Measurements from ENCODE around the gene CHST10.
"Not testable (repeated sequence)": the region's sequence is repeated elsewhere in the genome, so short reads cannot be mapped to it uniquely, and the experiment has no call there.

Gene CHST10

DNA sequence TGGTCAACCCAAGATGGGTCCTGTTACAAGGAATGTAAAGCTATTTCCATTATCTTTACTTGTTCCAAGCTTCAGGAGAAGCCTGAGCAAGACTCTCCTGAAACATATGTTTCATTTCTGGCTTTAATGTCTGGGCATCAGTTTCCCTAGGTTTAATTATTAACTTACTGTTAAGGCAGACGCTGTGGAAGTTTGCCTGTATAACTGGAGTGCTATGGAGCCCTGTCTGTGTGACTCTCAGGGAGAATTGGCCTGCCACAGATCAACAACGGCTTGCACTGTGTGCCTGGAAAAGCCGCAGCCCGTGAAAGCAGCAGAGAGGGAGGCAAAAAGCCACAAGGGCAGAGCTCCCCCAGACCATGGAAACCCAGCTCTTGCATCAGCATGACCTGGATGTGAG is 73.0 kb downstream of the CHST10 start:
- peaks cover 2 to 3% of the 10 kb centered on the region in 2 donors for H3K27me3 ChIP-seq (ENCODE audit: control insufficient read depth in 2 of 2, insufficient read depth in 2 of 2, low read length in 2 of 2)
- H3K4me1 ChIP-seq (ENCODE audit: control insufficient read depth in 2 of 2, insufficient read depth in 2 of 2, low read length in 2 of 2), result no peaks in the 10 kb centered on the region
- no peak overlapping the region for H3K9ac ChIP-seq (ENCODE audit: low read depth in 1 of 2, low read length in 2 of 2)
- H3K27ac ChIP-seq (ENCODE audit: low read depth in 2 of 2, low read length in 2 of 2), result no peak overlapping the region
- no peaks in the 10 kb centered on the region for H3K9me3 ChIP-seq (ENCODE audit: control insufficient read depth in 2 of 2, low read length in 2 of 2)
- H3K36me3 ChIP-seq (ENCODE audit: control insufficient read depth in 2 of 2, insufficient read depth in 2 of 2, low read length in 2 of 2), result no peaks in the 10 kb centered on the region
- H3K4me3 ChIP-seq (ENCODE audit: low read length in 2 of 2), result no peak overlapping the region

DNA sequence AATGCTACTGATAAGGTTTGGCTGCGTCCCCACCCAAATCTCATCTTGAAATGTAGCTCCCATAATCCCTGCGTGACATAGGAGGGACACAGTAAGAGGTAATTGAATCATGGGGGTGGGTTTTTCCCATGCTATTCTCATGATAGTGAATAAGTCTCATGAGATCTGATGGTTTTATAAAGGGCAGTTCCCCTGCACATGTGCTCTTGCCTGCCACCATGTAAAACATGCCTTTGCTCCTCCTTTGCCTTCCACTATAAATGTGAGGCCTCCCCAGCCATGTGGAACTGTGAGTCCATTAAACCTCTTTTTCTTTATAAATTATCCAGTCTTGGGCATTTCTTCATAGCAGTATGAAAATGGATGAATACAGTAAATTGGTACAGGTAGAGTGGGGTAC is 75.0 kb downstream of the CHST10 start:
- not testable (repeated sequence) for H3K9me3 ChIP-seq (ENCODE audit: control insufficient read depth in 2 of 2, low read length in 2 of 2); H3K27me3 ChIP-seq (ENCODE audit: control insufficient read depth in 2 of 2, insufficient read depth in 2 of 2, low read length in 2 of 2); H3K9ac ChIP-seq (ENCODE audit: low read depth in 1 of 2, low read length in 2 of 2); H3K36me3 ChIP-seq (ENCODE audit: control insufficient read depth in 2 of 2, insufficient read depth in 2 of 2, low read length in 2 of 2); H3K4me3 ChIP-seq (ENCODE audit: low read length in 2 of 2); H3K27ac ChIP-seq (ENCODE audit: low read depth in 2 of 2, low read length in 2 of 2); H3K4me1 ChIP-seq (ENCODE audit: control insufficient read depth in 2 of 2, insufficient read depth in 2 of 2, low read length in 2 of 2)

All from mucosa of rectum (tissue), 2 donors.